Activated CD8-positive, alpha-beta memory T cell treated with anti-CD3 and anti-CD28 coated beads, Interleukin-2, amount 50 U/mL, for 1 hour (primary cell): Measurements from ENCODE around the gene PCDHGA6.
"Not testable (repeated sequence)": the region's sequence is repeated elsewhere in the genome, so short reads cannot be mapped to it uniquely, and the experiment has no call there.

Experiments used
- DNase-seq: peaks from one replicate; pipeline ENCODE4 v3.0.0-alpha.2; 2020; ENCODE audit errors: extremely low read depth

The PCDHGA6 gene

DNA sequence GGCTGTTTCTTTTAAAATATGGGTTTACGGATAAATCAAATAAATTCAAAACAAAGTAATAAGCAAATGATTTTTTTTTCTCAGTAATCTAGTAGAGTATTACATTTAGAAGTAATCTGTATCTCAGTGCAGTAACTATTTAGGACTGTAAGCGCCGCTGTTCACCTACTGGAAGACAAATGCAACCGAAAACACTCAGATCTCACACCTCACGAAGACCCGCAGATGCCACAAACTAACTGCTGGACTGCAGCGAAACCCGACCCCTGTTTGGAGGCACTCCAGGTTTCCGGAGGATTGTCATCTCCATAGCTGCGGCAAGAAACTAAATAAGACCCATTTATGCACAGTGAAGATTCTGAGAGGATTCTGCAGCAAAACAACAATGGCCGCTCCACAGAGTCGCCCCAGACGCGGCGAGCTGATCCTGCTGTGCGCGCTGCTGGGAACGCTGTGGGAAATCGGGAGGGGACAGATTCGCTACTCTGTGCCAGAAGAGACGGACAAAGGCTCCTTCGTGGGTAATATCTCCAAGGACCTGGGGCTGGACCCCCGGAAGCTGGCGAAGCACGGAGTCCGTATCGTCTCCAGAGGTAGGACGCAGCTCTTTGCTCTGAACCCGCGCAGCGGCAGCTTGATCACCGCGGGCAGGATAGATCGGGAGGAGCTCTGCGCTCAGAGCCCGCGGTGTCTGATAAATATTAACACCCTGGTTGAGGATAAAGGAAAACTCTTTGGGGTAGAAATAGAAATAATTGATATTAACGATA lies 18.9 kb downstream of the PCDHGA6 start, which contains the start of gene PCDHGA8:
TSS of gene PCDHGA8 (plus strand) at position 205 of the 770 bp plus-strand sequence. CDS start at position 386, 181 bp downstream.
- no peak for DNase-seq

DNA sequence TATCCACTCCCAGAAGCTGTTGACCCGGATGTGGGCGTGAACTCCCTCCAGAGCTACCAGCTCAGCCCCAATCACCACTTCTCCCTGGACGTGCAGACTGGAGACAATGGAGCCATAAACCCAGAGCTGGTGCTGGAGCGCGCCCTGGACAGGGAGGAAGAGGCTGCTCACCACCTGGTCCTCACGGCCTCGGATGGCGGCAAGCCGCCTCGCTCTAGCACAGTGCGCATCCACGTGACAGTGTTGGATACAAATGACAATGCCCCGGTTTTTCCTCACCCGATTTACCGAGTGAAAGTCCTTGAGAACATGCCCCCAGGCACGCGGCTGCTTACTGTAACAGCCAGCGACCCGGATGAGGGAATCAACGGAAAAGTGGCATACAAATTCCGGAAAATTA lies 19.6 kb downstream of the PCDHGA6 start:
- DNase-seq = no peak

DNA sequence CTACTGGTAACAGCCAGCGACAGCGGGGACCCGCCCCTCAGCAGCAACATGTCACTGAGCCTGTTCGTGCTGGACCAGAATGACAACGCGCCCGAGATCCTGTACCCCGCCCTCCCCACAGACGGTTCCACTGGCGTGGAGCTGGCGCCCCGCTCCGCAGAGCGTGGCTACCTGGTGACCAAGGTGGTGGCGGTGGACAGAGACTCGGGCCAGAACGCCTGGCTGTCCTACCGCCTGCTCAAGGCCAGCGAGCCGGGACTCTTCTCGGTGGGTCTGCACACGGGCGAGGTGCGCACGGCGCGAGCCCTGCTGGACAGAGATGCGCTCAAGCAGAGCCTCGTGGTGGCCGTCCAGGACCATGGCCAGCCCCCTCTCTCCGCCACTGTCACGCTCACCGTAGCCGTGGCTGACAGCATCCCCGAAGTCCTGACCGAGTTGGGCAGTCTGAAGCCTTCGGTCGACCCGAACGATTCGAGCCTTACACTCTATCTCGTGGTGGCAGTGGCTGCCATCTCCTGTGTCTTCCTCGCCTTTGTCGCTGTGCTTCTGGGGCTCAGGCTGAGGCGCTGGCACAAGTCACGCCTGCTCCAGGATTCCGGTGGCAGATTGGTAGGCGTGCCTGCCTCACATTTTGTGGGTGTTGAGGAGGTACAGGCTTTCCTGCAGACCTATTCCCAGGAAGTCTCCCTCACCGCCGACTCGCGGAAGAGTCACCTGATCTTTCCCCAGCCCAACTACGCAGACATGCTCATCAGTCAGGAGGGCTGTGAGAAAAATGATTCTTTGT lies 20.9 kb downstream of the PCDHGA6 start:
- DNase-seq = not testable (repeated sequence)

GRCh38 chr5:141397756-141398551 lies 24.3 kb downstream of the PCDHGA6 start, which contains the start of gene PCDHGB5:
Gene PCDHGB5 (plus strand): TSS chr5:141397947. CDS start chr5:141398128, 181 bp downstream.
- not testable (repeated sequence) for DNase-seq

DNA sequence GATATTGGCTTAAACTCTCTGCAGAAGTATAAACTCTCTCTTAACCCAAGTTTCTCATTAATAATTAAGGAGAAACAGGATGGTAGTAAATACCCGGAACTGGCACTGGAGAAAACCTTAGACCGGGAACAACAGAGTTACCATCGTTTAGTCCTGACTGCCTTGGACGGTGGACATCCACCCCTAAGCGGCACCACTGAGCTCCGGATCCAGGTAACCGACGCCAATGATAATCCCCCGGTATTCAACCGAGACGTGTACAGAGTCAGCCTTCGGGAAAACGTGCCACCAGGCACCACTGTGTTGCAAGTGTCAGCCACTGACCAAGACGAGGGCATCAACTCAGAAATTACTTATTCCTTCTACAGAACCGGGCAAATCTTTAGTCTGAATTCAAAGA lies 24.9 kb downstream of the PCDHGA6 start:
- DNase-seq = no peak

GRCh38 chr5:141399555-141400258 lies 26.0 kb downstream of the PCDHGA6 start:
- no peak for DNase-seq

GRCh38 chr5:141402553-141403243 lies 29.0 kb downstream of the PCDHGA6 start, which contains the start of gene PCDHGA9:
Gene PCDHGA9 (plus strand): TSS chr5:141402778. CDS start chr5:141402953, 175 bp downstream.
- no peak for DNase-seq

- DNase-seq = no peak
These were observed 29.7 kb downstream of the PCDHGA6 start for GRCh38 chr5:141403387-141403786.

DNA sequence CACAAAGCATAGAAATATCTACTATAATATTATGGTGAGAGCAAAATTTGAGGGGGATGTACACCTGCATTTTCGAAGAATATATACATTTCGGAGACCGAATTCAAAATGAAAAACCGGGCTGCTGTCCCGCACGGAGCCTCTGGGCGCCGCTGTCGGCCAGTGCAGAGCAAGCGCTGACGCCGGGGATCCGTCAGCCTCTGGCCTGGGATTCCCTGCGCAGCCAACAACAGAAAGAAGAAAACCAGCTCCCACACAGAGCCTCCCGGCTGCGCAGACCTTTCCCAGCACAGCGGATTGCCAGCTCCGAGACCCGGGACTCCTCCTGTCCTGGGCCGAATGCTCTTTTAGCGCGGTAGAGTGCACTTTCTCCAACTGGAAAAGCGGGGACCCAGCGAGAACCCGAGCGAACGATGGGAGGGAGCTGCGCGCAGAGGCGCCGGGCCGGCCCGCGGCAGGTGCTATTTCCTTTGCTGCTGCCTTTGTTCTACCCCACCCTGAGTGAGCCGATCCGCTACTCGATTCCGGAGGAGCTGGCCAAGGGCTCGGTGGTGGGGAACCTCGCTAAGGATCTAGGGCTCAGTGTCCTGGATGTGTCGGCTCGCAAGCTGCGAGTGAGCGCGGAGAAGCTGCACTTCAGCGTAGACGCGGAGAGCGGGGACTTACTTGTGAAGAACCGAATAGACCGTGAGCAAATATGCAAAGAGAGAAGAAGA lies 34.3 kb downstream of the PCDHGA6 start, which contains the start of gene PCDHGB6:
TSS of gene PCDHGB6 (plus strand) at position 232 of the 716 bp plus-strand sequence. CDS start at position 414, 182 bp downstream.
- DNase-seq = not testable (repeated sequence)

DNA sequence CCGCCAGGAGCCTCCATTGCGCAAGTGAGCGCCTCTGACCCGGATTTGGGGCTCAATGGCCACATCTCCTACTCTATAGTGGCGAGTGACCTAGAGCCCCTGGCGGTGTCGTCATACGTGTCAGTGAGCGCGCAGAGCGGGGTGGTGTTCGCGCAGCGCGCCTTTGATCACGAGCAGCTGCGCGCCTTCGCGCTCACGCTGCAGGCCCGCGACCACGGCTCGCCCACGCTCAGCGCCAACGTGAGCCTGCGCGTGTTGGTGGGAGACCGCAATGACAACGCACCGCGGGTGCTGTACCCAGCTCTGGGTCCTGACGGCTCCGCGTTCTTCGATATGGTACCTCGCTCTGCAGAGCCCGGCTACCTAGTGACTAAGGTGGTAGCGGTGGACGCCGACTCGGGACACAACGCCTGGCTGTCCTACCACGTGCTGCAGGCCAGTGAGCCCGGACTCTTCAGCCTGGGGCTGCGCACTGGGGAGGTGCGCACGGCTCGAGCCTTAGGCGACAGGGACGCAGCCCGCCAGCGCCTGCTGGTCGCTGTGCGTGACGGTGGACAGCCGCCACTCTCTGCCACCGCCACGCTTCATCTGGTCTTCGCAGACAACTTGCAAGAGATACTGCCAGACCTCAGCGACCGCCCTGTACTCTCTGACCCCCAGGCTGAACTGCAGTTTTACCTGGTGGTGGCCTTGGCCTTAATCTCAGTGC lies 36.1 kb downstream of the PCDHGA6 start:
- DNase-seq = no peak

DNA sequence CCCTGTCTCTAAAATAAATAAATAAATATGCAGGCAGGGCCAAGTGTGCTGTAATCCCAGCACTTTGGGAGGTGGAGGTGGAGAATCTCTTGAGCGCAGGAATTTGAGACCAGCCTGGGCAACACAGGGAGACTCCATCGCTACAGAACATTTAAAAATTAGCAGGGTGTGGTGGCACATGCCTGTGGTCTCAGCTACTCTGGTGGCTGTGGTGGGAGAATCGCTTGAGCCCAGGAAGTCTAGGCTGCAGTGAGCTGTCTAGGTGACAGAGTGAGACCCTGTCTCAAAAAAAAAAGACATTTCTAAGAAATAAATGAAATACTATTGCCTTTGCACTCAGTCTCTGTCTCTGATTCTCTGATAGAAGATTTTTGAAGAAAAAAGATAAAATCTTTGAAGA lies 37.9 kb downstream of the PCDHGA6 start:
- DNase-seq = no peak

DNA sequence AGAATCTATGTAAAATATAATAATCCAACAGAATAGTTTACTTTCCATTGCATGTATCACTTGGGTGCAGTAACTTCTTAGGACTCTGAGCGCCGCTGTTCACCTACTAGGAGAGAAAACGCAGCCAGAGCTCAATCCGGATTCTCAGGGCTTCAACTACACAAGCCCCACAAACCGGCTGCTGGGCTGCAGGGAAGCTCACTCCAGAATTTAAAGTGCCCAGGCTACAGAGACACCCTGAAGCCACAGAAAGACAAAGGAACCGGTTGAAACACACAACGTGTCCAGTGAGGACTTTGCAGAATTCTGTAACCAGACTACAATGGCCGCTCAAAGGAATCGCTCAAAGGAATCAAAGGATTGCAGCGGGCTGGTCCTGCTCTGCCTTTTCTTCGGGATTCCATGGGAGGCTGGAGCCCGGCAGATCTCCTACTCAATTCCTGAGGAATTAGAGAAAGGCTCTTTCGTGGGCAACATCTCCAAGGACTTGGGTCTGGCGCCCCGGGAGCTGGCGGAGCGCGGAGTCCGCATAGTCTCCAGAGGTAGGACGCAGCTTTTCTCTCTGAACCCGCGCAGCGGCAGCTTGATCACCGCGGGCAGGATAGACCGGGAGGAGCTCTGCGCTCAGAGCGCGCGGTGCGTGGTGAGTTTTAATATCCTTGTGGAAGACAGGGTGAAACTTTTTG lies 39.3 kb downstream of the PCDHGA6 start, which contains the start of gene PCDHGA10:
TSS of gene PCDHGA10 (plus strand) at position 134 of the 686 bp plus-strand sequence. CDS start at position 323, 189 bp downstream.
- DNase-seq = no peak

- no peak for DNase-seq
These were observed 39.9 kb downstream of the PCDHGA6 start for GRCh38 chr5:141413540-141414069.

DNA sequence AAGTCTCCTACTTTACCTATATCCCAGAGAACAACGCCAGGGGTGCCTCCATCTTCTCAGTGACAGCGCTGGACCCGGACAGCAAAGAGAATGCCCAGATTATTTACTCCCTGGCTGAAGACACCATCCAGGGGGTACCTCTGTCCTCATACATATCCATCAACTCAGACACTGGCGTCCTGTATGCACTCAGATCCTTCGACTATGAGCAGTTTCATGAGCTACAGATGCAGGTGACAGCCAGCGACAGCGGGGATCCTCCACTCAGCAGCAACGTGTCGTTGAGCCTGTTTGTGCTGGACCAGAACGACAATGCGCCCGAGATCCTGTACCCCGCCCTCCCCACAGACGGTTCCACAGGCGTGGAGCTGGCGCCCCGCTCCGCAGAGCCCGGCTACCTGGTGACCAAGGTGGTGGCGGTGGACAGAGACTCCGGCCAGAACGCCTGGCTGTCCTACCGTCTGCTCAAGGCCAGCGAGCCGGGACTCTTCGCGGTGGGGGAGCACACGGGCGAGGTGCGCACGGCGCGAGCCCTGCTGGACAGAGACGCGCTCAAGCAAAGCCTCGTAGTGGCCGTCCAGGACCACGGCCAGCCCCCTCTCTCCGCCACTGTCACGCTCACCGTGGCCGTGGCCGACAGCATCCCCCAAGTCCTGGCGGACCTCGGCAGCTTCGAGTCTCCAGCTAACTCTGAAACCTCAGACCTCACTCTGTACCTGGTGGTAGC lies 41.0 kb downstream of the PCDHGA6 start:
- not testable (repeated sequence) for DNase-seq

- not testable (repeated sequence) for DNase-seq
These were observed 41.6 kb downstream of the PCDHGA6 start for GRCh38 chr5:141415275-141415618.

GRCh38 chr5:141417494-141418172 lies 43.9 kb downstream of the PCDHGA6 start, which contains the start of gene PCDHGB7:
Gene PCDHGB7 (plus strand): TSS chr5:141417677. CDS start chr5:141417860, 183 bp downstream.
- DNase-seq = not testable (repeated sequence)
